MM.1S (cell line): ENCODE data around the gene C1QTNF3.

ENCODE experiments used
- DNase-seq: peaks from one replicate; pipeline ENCODE4 v3.0.0-alpha.2; 2015
- H2AFZ ChIP-seq: fragments of 300-600 bp; sonication (generic); 2 replicates; pipeline ENCODE4 v1.6.0; 2016; ENCODE audit warnings: antibody characterized with exemption, low read length
- H3F3A ChIP-seq: fragments of 300-600 bp; sonication (generic); 2 replicates; pipeline ENCODE4 v1.6.1; 2016; ENCODE audit warnings: mild to moderate bottlenecking, antibody characterized with exemption, low read length, moderate library complexity, mixed read lengths; ENCODE audit not compliant: insufficient read depth
- H3K27ac ChIP-seq: fragments of 300-600 bp; sonication (generic); 2 replicates; pipeline ENCODE4 v1.5.1; 2016; ENCODE audit warnings: mild to moderate bottlenecking, low read length
- H3K27me3 ChIP-seq: fragments of 300-600 bp; sonication (generic); replicated peaks from 2 replicates; pipeline ENCODE4 v1.6.0; 2016; ENCODE audit warnings: low read length; ENCODE audit not compliant: insufficient read depth
- H3K36me3 ChIP-seq: fragments of 300-600 bp; sonication (generic); replicated peaks from 2 replicates; pipeline ENCODE4 v1.6.1; 2016; ENCODE audit warnings: mild to moderate bottlenecking, low read length, mixed read lengths; ENCODE audit not compliant: insufficient read depth
- H3K4me1 ChIP-seq: fragments of 300-600 bp; sonication (generic); 2 replicates; pipeline ENCODE4 v1.6.1; 2016; ENCODE audit warnings: low read length, mixed read lengths
- H3K4me2 ChIP-seq: fragments of 300-600 bp; sonication (generic); 2 replicates; pipeline ENCODE4 v1.6.0; 2016; ENCODE audit warnings: low read depth, low read length
- H3K4me3 ChIP-seq: fragments of 300-600 bp; sonication (generic); 2 replicates; pipeline ENCODE4 v1.5.1; 2016; ENCODE audit warnings: low read length, mixed read lengths
- H3K79me2 ChIP-seq: fragments of 300-600 bp; sonication (generic); 2 replicates; pipeline ENCODE4 v1.6.1; 2016; ENCODE audit warnings: mixed run types, low read length, mixed read lengths
- H3K9ac ChIP-seq: fragments of 300-600 bp; sonication (generic); 2 replicates; pipeline ENCODE4 v1.6.1; 2016; ENCODE audit warnings: low read length, mixed read lengths
- H3K9me2 ChIP-seq: fragments of 300-600 bp; sonication (generic); replicated peaks from 2 replicates; pipeline ENCODE4 v1.6.1; 2016; ENCODE audit warnings: mild to moderate bottlenecking, low read length, mixed read lengths; ENCODE audit not compliant: insufficient read depth
- H3K9me3 ChIP-seq: fragments of 300-600 bp; sonication (generic); replicated peaks from 2 replicates; pipeline ENCODE4 v1.6.1; 2016; ENCODE audit warnings: mild to moderate bottlenecking, low read length, mixed read lengths; ENCODE audit not compliant: insufficient read depth
- H4K20me1 ChIP-seq: fragments of 300-600 bp; sonication (generic); 2 replicates; pipeline ENCODE4 v1.6.1; 2016; ENCODE audit warnings: mild to moderate bottlenecking, low read length, moderate library complexity, mixed read lengths; ENCODE audit not compliant: insufficient read depth
- EZH2 ChIP-seq: fragments of 300-600 bp; sonication (generic); optimal IDR thresholded peaks from 2 replicates; pipeline ENCODE3; 2017; ENCODE audit warnings: low read depth, mild to moderate bottlenecking, antibody characterized with exemption, low read length, mixed read lengths
- EZH2phosphoT487 ChIP-seq: fragments of 300-600 bp; sonication (generic); IDR thresholded peaks from 2 replicates; pipeline ENCODE4 v1.6.1; 2018; ENCODE audit warnings: antibody characterized with exemption, low read length
- TF ChIP-seq, protein P1 (sequence below): fragments of 300-600 bp; sonication (generic); IDR thresholded peaks from 2 replicates; pipeline ENCODE4 v1.5.1; 2016; ENCODE audit warnings: antibody characterized with exemption, low read length, mixed read lengths

C1QTNF3 gene

DNA sequence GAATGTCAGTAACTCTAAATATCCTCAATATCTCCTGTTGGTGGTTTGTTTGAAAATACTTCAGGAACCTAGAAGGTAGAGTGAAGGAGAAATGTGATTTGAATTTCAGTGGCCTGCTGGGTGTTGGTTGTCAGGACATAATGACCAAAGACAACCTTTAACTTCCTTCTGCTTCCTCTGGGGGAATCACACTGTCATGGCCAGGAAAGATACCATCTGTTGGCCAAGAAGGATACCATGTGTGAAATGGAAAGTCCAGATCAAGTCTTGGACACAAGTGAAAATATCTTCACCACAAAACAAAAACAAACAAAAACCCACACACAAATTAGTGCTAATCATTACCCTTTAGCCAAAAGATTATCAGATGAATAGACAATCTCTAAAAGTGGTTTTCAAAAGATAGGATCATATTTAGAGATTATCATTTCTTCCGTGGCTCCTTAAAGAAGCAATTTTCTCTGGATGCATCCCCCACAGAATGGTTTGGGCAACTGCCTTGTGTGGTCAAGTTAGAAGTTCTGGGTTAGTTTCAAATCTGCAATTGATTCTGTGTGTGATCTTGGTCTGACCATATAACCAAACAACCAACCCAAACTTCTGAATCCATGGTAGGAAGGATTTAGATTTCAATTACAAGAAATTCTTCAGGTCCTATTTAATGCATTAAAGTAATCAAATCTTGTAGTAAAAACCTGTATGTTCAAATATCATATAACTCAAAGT lies 1.6 kb downstream of the C1QTNF3 start:
- no peaks in the 10 kb centered on the region for H3K9me3 ChIP-seq
- H3K27ac ChIP-seq, result no peak overlapping the region
- H4K20me1 ChIP-seq, result no peaks in the 10 kb centered on the region
- TF ChIP-seq EZH2phosphoT487 (no peak), EZH2 (no peak)
- TF ChIP-seq, protein P1, sequence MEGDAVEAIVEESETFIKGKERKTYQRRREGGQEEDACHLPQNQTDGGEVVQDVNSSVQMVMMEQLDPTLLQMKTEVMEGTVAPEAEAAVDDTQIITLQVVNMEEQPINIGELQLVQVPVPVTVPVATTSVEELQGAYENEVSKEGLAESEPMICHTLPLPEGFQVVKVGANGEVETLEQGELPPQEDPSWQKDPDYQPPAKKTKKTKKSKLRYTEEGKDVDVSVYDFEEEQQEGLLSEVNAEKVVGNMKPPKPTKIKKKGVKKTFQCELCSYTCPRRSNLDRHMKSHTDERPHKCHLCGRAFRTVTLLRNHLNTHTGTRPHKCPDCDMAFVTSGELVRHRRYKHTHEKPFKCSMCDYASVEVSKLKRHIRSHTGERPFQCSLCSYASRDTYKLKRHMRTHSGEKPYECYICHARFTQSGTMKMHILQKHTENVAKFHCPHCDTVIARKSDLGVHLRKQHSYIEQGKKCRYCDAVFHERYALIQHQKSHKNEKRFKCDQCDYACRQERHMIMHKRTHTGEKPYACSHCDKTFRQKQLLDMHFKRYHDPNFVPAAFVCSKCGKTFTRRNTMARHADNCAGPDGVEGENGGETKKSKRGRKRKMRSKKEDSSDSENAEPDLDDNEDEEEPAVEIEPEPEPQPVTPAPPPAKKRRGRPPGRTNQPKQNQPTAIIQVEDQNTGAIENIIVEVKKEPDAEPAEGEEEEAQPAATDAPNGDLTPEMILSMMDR, result no peak
- DNase-seq, result no peak
- H3K4me3 ChIP-seq, result no peak overlapping the region
- no peak overlapping the region for H3K4me2 ChIP-seq
- H3K9me2 ChIP-seq, result no peaks in the 10 kb centered on the region
- H3K4me1 ChIP-seq, result no peaks in the 10 kb centered on the region
- no peaks in the 10 kb centered on the region for H3K36me3 ChIP-seq
- no peaks in the 10 kb centered on the region for H3K27me3 ChIP-seq
- H3K9ac ChIP-seq, result no peak overlapping the region
- H3K79me2 ChIP-seq, result no peaks in the 10 kb centered on the region
- H2AFZ ChIP-seq, result no peak overlapping the region
- H3F3A ChIP-seq, result no peaks in the 10 kb centered on the region

DNA sequence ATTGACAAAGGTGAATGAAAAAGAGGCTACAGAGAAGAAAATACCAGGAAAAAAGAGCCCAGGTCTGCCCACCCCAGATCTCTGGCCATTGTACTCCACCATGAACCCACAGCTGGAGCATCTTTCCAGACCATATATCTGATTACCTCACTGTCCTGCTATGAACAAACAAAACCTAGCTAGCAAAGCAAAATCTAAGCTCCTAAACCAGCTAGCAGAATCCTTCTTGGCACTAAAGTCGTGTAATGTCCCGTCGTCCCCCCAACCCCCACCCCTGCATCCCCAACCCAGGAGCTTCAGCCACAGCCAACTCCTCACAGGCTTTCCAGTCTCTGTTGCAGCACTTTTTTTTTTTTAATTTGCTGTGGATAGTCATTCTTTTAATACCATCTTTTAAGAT lies 2.5 kb downstream of the C1QTNF3 start:
- no peak overlapping the region for H3K9ac ChIP-seq
- H2AFZ ChIP-seq, result no peak overlapping the region
- no peak overlapping the region for H3K4me3 ChIP-seq
- no peaks in the 10 kb centered on the region for H3K27me3 ChIP-seq
- H3K79me2 ChIP-seq, result no peaks in the 10 kb centered on the region
- TF ChIP-seq EZH2, result no peak
- TF ChIP-seq, protein P1, result no peak
- no peak for TF ChIP-seq EZH2phosphoT487
- H3K4me2 ChIP-seq, result no peak overlapping the region
- no peak overlapping the region for H3K27ac ChIP-seq
- no peak for DNase-seq
- no peaks in the 10 kb centered on the region for H3K9me3 ChIP-seq
- no peaks in the 10 kb centered on the region for H3K9me2 ChIP-seq
- H3K4me1 ChIP-seq, result no peaks in the 10 kb centered on the region
- H3K36me3 ChIP-seq, result no peaks in the 10 kb centered on the region
- no peaks in the 10 kb centered on the region for H3F3A ChIP-seq
- no peaks in the 10 kb centered on the region for H4K20me1 ChIP-seq

DNA sequence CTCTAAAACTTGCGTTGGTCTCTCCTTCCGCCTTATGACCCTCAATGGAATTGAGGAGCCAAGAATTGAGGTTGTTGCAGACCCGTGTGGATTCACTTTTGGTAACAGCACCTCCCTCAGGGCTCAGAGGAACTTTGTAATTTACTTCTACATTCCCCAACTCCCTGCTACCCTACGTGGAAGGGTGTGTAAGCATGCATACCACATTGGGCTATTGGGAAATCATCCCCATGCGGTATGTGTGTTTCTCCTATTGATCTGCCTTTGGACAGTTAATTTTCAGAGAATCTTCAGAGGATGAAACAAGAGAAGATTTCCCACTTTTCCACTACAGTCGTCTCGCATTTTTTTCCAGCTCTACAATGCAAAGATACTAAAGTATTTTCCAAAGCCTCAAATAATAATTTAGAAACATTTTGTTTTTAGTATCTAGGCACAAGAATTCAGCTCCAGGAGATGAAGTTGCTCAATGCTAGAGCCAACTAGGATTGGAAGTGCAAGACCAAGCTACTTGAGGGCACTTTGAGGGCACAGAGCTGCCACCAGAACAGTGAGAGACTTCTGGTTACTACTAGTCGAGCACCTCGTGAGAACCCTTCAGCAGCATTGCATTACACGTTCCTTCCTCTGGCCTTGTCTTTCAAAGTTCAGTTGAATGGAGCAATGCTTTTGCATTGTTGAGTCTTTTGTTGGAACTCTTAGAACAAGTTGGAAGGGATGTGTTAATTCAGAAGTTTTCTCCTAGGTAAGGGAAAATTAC lies 3.4 kb downstream of the C1QTNF3 start:
- H3K4me3 ChIP-seq, result no peak overlapping the region
- no peaks in the 10 kb centered on the region for H3K4me1 ChIP-seq
- no peaks in the 10 kb centered on the region for H3K9me3 ChIP-seq
- no peaks in the 10 kb centered on the region for H3F3A ChIP-seq
- no peaks in the 10 kb centered on the region for H3K9me2 ChIP-seq
- no peak overlapping the region for H2AFZ ChIP-seq
- TF ChIP-seq EZH2 (no peak), EZH2phosphoT487 (no peak)
- TF ChIP-seq, protein P1, result no peak
- H4K20me1 ChIP-seq, result no peaks in the 10 kb centered on the region
- H3K36me3 ChIP-seq, result no peaks in the 10 kb centered on the region
- no peaks in the 10 kb centered on the region for H3K27me3 ChIP-seq
- DNase-seq, result no peak
- no peak overlapping the region for H3K9ac ChIP-seq
- H3K79me2 ChIP-seq, result no peaks in the 10 kb centered on the region
- H3K4me2 ChIP-seq, result no peak overlapping the region
- H3K27ac ChIP-seq, result no peak overlapping the region
